SK-N-MC (cell line): ENCODE results near the gene CROCC.

Experiments
- EZH2 ChIP-seq: fragments of 200-600 bp; sonication (generic); IDR thresholded peaks from one replicate; pipeline ENCODE4 v1.6.1; 2017; ENCODE audit warnings: antibody characterized with exemption
- FOXP2 ChIP-seq: optimal IDR thresholded peaks from 2 replicates; pipeline ENCODE3; 2011; ENCODE audit warnings: mild to moderate bottlenecking, moderate library complexity; ENCODE audit not compliant: insufficient read depth; ENCODE audit errors: extremely low read length, control extremely low read depth
- POLR2AphosphoS5 ChIP-seq: IDR thresholded peaks from 2 replicates; pipeline ENCODE4 v1.6.1; 2012; ENCODE audit warnings: mild to moderate bottlenecking, low read depth, low read length, borderline replicate concordance

- TF ChIP-seq EZH2 (no peak), POLR2AphosphoS5 (no peak), FOXP2 (no peak)
Measured at GRCh38 chr1:16927256-16927655, 5.5 kb downstream of the CROCC start.
